IgD-negative memory B cell (primary cell): ENCODE measurements around the gene PHACTR1. TPM values are rescaled to one million over a fixed set of nuclear protein-coding genes. Genes with fewer than 3 reads are reported as not detected.
A peak's percentile ranks its signal among the peaks of the same experiment; 100 is the strongest.

Experiments used
- H3K27ac Mint-ChIP-seq, 3 donors: one replicate each; pipeline ENCODE4 v1.8.0; 2020 to 2022; ENCODE audit warnings: mild to moderate bottlenecking in 3 of 3, mixed read lengths in 3 of 3, moderate library complexity in 1 of 3
- H3K27me3 Mint-ChIP-seq: one replicate; pipeline ENCODE4 v1.8.0; 2021; ENCODE audit warnings: mixed read lengths
- H3K36me3 Mint-ChIP-seq: one replicate; pipeline ENCODE4 v1.8.0; 2020; ENCODE audit warnings: mild to moderate bottlenecking, mixed read lengths
- H3K4me1 Mint-ChIP-seq, 3 donors: one replicate each; pipeline ENCODE4 v1.8.0; 2020 to 2022; ENCODE audit warnings: mixed read lengths in 3 of 3, mild to moderate bottlenecking in 1 of 3
- H3K4me3 Mint-ChIP-seq, 4 donors: one replicate each; pipeline ENCODE4 v1.8.0; 2020 to 2022; ENCODE audit warnings: mild to moderate bottlenecking in 4 of 4, mixed read lengths in 4 of 4, moderate library complexity in 3 of 4
- H3K9me3 Mint-ChIP-seq, 3 donors: one replicate each; pipeline ENCODE4 v1.8.0; 2020 to 2021; ENCODE audit warnings: mixed read lengths in 3 of 3, mild to moderate bottlenecking in 1 of 3
- polyA plus RNA-seq: library from polyadenylated mRNA; unstranded; fragments of 300-500 nt; fragmentation: Illumina TruSeq; gene quantifications from one replicate; pipeline ENCODE4 v1.2.3, GENCODE V29; 2021

The PHACTR1 gene
- polyA plus RNA-seq, 1 donor from 2014 or later = 12.8 TPM

DNA sequence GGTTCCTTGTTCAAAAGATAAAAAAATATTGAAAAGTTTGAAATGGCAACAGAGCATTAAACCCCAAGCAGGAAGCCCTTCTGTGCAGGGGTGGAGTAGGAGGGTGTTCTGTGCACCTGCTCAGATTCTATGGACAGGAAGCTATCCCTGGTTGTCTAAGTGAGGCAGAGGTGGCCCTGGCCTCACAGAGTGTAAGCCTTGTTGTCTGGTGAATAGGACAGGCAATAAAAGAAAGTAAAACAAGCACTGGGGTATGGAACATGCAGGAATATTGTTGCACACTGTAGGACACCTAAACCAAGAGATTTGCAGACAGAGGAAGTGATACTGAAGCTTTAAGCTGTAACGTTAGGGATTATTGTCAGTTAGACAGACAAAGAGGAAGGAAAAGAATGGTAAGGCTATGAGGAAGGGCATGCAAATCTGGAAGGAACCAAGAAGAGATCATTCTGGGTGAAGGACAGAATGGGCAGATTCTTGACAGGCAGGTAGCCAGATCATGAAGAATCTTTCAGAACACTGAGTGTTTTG lies 545.0 kb downstream of the PHACTR1 start:
- Mint-ChIP-seq H3K9me3 (peaks cover 0 to 5% (median 3%) of the 10 kb centered on the region in 3 donors), H3K36me3 (peaks cover 1% of the 10 kb centered on the region), H3K4me3 (peak overlapping the region; percentile 37 to 89 (median 78)), H3K4me1 (peaks cover 34 to 69% (median 51%) of the 10 kb centered on the region in 3 donors), H3K27me3 (no peaks in the 10 kb centered on the region), H3K27ac (peak overlapping the region; percentile 52 to 97 (median 63))

DNA sequence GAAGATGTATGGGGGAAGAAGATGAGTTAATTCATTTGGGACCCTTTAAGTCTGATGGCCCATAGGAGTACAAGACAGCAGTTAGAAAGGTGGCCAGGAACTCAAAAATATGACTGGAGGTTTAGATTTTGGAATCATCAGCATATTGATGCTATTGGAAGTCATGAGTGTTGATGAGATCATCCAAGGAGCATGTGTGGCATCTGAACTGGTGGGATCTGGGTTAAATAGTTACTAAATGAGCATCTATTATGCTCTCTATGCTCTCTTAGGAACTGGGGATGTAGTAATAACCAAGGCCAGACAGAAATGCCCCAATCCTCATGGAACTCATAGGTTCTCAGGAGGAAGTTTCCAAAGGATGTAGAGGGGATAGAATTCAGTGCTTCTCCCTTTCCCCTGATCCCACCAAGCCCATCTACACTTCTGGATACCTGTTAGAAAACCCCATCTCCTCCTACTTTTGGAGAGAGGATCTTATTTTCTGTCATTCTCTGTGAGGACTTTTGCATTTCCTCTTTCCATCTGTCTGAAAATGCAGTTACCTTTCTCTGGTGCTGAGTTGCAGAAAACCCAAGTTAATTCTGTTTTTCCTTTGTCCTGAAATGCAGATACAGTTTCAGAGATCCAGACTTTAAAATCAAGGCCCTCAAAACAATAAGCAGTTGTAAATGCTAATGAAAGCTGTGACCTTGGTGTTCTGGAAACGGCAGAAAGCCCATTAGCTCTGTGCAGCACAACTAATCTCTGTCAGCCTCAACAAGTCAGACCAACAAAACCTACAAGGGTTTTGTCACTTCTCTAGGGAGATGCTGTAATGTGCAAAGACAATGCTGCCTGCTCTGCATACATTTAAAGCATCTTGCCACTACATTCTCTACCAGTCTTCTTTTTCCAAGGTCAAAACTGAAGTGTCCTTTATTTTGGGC lies 546.0 kb downstream of the PHACTR1 start:
- peak overlapping the region; percentile 23 to 89 (median 78) for H3K4me3 Mint-ChIP-seq
- H3K9me3 Mint-ChIP-seq = no peaks in the 10 kb centered on the region
- peak overlapping the region in 2 of 3 donors; percentile 52 to 63 for H3K27ac Mint-ChIP-seq
- no peaks in the 10 kb centered on the region for H3K27me3 Mint-ChIP-seq
- peaks cover 39 to 71% (median 49%) of the 10 kb centered on the region in 3 donors for H3K4me1 Mint-ChIP-seq
- H3K36me3 Mint-ChIP-seq = peaks cover 1% of the 10 kb centered on the region

DNA sequence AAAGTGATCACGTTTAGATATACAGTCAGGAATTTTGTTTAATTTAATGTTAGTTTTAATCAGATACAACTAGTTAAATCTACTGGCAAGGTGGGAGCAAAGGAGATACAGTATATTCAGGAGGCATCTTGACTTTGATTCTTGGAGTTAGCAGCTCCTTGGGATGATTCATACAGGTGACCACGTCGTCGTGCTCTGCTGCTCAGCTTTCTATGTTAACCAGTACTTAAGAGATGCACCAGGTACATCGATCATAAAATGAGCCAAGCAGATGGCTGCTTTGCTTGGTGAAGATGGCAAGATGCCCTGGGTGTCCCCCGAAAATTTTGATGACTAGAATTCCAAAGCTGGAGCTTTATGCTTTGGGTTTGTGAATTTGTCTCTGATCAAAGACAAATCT lies 547.1 kb downstream of the PHACTR1 start:
- H3K36me3 Mint-ChIP-seq = peaks cover 1% of the 10 kb centered on the region
- H3K4me3 Mint-ChIP-seq = no peak overlapping the region
- peaks cover 41 to 67% (median 50%) of the 10 kb centered on the region in 3 donors for H3K4me1 Mint-ChIP-seq
- no peaks in the 10 kb centered on the region for H3K27me3 Mint-ChIP-seq
- no peaks in the 10 kb centered on the region for H3K9me3 Mint-ChIP-seq
- no peak overlapping the region for H3K27ac Mint-ChIP-seq

DNA sequence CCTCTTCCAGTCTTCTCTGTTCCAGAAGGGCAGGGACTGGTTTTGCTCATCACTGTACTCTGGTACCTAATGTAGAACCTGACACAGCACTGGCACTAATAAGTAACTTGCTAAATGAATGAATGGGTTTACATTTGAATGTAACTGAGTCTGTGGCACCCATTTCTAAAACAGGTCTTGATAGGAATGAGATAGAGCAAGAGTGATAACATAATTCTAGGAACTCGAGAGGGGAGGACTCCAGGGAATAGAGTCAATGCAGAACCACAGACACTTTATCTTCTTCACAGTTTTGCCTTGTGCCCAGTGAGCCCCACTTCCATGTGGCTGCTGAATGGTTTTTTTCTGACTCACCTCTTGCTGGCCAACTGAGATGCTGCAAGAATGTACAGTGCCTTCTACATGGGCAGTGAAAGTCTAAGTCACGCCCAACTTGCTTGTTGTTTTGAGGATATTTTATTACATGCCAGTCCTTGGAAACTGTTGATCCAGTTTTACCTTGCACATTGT lies 550.6 kb downstream of the PHACTR1 start:
- H3K27me3 Mint-ChIP-seq = peaks cover 1% of the 10 kb centered on the region
- H3K36me3 Mint-ChIP-seq = peaks cover 1% of the 10 kb centered on the region
- no peak overlapping the region for H3K4me3 Mint-ChIP-seq
- peak overlapping the region in 1 of 3 donors; percentile 3 for H3K27ac Mint-ChIP-seq
- peaks cover 24 to 42% (median 30%) of the 10 kb centered on the region in 3 donors for H3K4me1 Mint-ChIP-seq
- H3K9me3 Mint-ChIP-seq = no peaks in the 10 kb centered on the region

DNA sequence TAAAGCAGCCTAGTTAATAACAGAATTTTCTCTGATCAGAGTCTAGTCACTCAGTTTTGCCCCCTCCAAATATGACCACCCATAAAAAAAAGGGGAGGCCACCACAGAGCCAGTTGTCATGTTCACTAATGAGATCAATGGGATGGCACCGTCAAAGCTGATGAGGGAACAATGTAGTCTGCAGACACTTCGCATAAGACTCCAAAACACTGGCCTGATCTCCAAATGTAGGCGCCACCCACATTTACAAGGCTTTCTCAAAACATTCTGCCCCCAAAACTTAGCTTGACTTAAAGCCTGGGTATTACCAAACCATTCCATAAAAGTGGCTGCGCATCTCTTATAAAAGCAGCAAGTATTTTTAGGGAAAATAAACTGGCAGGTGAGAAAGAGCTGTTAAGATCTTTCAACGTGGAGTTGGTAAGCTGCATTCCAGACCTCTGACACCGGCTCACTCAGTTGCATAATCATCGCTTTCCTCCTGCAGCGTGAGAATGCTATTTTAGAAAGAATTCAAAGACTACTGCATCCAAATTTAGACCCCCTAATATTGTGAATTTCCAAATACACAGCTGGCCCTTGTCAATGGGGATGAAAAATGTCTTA lies 552.4 kb downstream of the PHACTR1 start:
- Mint-ChIP-seq H3K36me3 (peaks cover 1% of the 10 kb centered on the region), H3K4me1 (peaks cover 23 to 38% (median 38%) of the 10 kb centered on the region in 3 donors), H3K27me3 (peaks cover 1% of the 10 kb centered on the region), H3K27ac (peak overlapping the region in 1 of 3 donors; percentile 5), H3K4me3 (peak overlapping the region in 2 of 4 donors; percentile 14 to 46), H3K9me3 (no peaks in the 10 kb centered on the region)

DNA sequence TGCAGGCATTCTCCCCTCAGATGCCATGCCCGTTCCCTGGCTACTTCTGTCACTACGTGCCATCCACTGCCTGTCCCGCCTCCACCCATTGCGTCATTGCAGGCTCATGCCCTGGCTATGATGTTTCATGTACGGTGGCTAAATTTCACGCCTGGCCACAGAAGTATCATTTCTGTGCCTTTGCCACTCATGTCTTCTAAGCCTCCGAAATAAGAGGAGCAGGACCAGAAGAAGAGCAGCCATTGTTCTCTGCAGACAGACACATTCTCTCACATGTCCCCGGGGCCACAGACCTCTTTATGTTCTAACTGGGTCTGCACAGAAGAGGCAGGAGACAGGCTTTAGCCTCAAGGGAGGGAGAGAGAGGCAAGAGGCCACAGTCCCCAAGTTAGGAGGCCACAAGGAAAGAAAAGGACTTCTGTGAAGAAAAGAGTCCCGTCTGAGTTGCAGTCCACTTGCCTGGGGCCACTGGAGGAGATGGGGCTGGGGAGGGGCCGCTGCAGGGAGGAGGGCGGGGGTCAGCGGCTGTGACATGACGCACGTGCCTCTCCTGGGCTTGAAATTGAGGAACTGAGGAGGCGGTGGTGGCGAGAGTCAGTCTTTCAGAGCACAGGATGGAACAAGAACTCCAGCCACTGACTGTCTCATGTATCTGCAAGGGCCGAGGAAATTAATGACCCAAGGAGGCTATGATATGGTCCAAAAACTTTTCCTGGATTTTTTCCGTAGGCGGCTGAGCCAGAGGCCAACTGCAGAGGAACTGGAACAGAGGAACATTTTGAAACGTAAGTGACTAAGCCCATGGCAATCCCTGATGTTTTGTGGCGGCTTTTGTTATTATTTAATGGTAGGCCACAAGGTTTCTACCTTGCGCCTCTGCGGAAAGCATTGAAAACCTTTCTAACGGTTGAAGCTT lies 555.8 kb downstream of the PHACTR1 start:
- H3K36me3 Mint-ChIP-seq = no peaks in the 10 kb centered on the region
- H3K4me3 Mint-ChIP-seq = peak overlapping the region; percentile 84 to 97 (median 94)
- H3K27me3 Mint-ChIP-seq = peaks cover 1% of the 10 kb centered on the region
- no peaks in the 10 kb centered on the region for H3K9me3 Mint-ChIP-seq
- H3K4me1 Mint-ChIP-seq = peaks cover 35 to 55% (median 46%) of the 10 kb centered on the region in 3 donors
- H3K27ac Mint-ChIP-seq = peak overlapping the region; percentile 88 to 96 (median 92)

DNA sequence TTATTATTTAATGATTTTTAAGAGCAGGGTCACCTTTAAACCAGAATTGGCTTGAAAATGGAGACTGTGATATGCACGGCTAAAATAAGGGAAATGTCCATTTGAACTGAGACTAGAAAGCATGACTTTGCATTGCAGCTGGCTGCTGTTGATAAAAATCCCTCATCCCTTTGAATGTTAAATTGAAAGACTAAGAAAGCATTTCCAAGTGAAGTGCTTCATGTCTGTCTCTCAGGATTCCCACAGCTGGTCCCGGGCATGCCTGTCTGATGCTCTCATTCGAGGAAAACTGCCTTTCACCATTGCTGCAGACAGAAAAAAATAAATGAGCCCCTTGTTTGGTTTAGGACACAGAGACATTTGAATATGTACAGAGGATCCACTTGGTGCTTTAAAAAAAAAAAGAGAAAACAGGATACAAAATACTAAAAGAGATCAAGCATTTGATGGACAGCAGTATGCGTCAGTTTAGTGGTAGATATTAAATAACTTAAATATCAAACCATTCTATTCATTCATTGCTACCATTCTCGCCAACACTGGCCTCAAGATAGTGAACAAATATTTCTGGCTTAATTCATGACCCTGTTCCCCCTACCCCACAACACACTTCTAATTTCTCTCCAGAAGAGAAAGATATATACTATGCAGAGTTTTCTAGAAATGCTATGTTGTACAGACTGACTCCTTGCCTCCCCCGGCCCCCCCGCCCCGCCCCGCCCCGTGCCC lies 556.8 kb downstream of the PHACTR1 start:
- H3K9me3 Mint-ChIP-seq = no peaks in the 10 kb centered on the region
- no peaks in the 10 kb centered on the region for H3K36me3 Mint-ChIP-seq
- peak overlapping the region; percentile 84 to 97 (median 94) for H3K4me3 Mint-ChIP-seq
- H3K4me1 Mint-ChIP-seq = peaks cover 40 to 58% (median 53%) of the 10 kb centered on the region in 3 donors
- H3K27ac Mint-ChIP-seq = peak overlapping the region; percentile 88 to 96 (median 92)
- peaks cover 1% of the 10 kb centered on the region for H3K27me3 Mint-ChIP-seq

DNA sequence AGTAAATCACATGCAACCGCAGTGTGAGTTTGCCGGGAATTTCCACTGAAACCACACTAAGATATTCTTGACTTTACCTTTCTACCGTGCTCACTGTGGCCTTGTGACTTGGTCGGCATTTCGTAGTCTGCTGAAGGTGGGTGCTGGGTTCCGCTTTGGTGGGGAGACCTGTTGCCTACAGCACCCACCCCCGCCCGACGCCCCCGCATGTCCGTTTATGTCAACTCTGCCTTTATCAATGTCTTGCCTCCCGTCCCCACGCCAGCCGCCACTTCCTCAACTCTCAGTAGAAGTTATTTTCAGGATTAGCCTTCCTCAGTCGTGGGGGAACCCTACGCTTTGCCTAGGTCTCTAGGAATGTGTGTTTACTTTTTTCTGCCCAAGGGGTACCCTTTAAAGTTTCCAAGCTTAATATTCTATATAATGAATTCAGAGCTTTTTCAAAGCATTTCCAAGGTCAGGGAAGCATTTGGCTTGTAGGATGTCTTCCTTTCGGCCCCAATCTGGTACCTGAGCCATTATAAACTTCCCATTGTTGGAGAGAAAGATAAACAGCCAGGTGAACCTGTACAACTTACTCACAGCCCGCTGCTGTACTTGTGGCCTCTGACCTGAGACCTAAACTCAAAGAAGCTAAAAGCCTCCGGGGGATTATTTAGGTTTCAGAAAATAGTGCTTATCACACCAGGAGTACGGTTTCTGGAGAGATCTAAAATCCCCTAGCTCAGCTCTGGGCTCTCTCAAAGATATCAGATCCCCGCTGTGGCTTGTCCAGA lies 557.6 kb downstream of the PHACTR1 start:
- Mint-ChIP-seq H3K27ac (peak overlapping the region; percentile 79 to 92 (median 88)), H3K4me1 (peaks cover 41 to 60% (median 53%) of the 10 kb centered on the region in 3 donors), H3K27me3 (peaks cover 1% of the 10 kb centered on the region), H3K9me3 (no peaks in the 10 kb centered on the region), H3K36me3 (peaks cover 2% of the 10 kb centered on the region), H3K4me3 (peak overlapping the region; percentile 84 to 97 (median 94))

DNA sequence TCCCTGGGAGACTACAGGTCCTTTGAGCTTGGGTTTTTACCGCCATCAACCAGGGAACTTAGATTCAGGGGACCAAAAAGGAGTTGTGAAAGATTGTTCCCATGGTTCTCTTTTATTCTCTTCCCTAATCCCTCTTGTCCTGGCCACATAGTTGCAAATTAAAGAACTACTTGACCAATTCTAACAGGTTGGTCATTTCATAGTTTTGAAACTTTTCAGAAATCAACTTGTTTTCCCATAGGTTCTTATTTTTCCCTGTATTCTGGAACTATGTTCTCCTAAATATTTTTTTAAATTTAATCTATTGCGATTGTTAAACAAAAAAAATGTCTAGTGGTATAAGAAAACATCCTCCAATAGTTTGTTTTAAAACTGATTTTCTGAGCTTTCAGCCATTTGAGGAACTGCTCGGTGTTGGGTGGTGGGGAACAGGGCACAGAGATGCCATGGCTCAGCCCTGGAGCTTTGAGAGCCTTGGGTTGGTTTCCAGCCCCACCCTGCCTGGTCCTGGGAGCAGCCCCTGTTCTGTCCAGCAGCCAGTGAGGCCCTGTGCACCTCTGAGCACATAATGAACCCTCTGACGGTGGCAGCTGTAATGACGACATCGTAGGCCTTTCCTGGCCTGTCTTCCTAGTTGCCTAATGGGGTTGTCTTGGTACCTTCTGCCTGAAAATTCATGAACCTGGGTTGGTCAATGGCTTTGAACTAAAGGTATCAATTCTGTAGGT lies 558.3 kb downstream of the PHACTR1 start:
- H3K4me1 Mint-ChIP-seq = peaks cover 40 to 63% (median 56%) of the 10 kb centered on the region in 3 donors
- peak overlapping the region; percentile 84 to 97 (median 94) for H3K4me3 Mint-ChIP-seq
- H3K36me3 Mint-ChIP-seq = peaks cover 2% of the 10 kb centered on the region
- peak overlapping the region; percentile 80 to 92 (median 88) for H3K27ac Mint-ChIP-seq
- H3K27me3 Mint-ChIP-seq = peaks cover 1% of the 10 kb centered on the region
- no peaks in the 10 kb centered on the region for H3K9me3 Mint-ChIP-seq

DNA sequence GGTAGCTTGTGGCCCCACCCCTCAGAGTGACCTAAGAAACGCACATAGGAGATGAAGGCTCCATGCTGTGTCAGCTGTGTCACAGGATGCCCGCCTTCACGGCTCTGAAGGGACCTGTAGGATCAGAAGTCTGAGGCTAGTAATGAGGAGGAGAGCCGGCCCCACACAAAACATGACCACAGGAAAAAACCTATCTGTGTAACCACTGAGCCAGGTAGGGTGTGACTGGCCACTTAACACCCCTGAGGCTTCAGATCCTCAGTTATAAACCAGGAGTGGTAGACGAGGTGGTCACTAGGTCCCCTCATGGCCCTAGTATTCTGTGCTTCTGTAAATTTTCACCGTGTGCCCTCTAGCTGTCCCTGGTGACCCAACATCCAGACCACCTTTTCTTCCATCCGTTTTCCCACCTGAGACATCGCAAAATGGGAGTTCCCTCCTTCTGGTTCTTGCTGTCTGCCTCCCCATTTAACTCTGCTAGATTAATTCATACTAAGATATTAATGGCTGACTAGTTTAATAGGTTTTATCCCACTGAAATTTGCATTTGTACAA lies 558.9 kb downstream of the PHACTR1 start:
- no peaks in the 10 kb centered on the region for H3K9me3 Mint-ChIP-seq
- peaks cover 1% of the 10 kb centered on the region for H3K27me3 Mint-ChIP-seq
- H3K4me1 Mint-ChIP-seq = peaks cover 43 to 62% (median 61%) of the 10 kb centered on the region in 3 donors
- peaks cover 3% of the 10 kb centered on the region for H3K36me3 Mint-ChIP-seq
- H3K4me3 Mint-ChIP-seq = peak overlapping the region; percentile 82 to 97 (median 88)
- H3K27ac Mint-ChIP-seq = peak overlapping the region; percentile 80 to 92 (median 88)

DNA sequence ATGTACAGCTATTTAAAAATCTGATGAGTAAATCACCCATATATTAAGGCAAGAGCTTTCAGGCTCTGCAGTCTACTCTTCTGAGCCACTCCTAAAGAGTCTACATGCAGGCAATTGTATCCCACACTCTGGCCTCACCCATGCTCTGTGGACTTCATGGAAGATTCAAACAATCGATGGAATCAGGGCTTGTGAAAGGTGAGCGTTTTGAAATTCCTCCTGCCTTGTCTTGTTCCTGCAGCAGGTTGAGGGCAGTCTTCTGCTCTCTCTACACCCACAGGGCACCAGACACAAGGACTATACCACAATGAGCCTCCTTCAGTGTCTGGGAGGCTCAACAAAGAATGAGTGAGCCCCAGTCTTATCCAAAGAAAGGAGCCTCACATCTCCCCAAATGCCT lies 560.7 kb downstream of the PHACTR1 start:
- H3K4me3 Mint-ChIP-seq = peak overlapping the region in 2 of 4 donors; percentile 5 to 68
- no peaks in the 10 kb centered on the region for H3K9me3 Mint-ChIP-seq
- H3K27me3 Mint-ChIP-seq = no peaks in the 10 kb centered on the region
- H3K27ac Mint-ChIP-seq = peak overlapping the region; percentile 80 to 87 (median 82)
- peaks cover 40 to 60% (median 60%) of the 10 kb centered on the region in 3 donors for H3K4me1 Mint-ChIP-seq
- H3K36me3 Mint-ChIP-seq = peaks cover 3% of the 10 kb centered on the region

DNA sequence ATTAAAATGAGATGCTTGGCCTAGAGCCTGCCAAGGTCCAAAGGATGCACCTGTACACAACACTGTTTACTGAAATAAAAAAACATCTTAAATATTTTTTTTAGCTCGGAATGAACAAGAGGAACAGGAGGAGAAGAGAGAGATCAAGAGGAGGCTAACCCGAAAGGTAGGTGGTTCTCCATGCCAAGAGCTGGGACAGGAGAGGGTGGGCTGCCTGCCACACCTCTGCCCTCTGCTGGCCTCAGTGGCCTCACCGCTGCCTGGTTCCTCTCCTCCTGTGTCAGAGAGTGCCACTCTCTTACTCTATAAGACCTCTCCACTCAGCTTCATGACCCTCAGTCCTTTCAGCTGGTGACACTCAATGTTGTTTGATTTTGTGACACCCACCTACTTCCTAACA lies 561.6 kb downstream of the PHACTR1 start:
- H3K27me3 Mint-ChIP-seq = peaks cover 1% of the 10 kb centered on the region
- no peaks in the 10 kb centered on the region for H3K9me3 Mint-ChIP-seq
- H3K4me3 Mint-ChIP-seq = peak overlapping the region in 3 of 4 donors; percentile 54 to 68 (median 61)
- H3K27ac Mint-ChIP-seq = peak overlapping the region; percentile 80 to 87 (median 82)
- H3K4me1 Mint-ChIP-seq = peaks cover 38 to 57% (median 55%) of the 10 kb centered on the region in 3 donors
- H3K36me3 Mint-ChIP-seq = peaks cover 3% of the 10 kb centered on the region
